ENCODE data around the gene NXPH1. TPM values are rescaled to one million over a fixed set of nuclear protein-coding genes. Genes with fewer than 3 reads are reported as not detected.
A peak's percentile ranks its signal among the peaks of the same experiment; 100 is the strongest.

Gene NXPH1
- total and polyA plus RNA-seq, 7 experiments from 2014 or later = not detected

- Histone ChIP-seq H3K4me1 (ENCODE audit: control insufficient read depth in 2 of 2, insufficient read depth in 2 of 2, low read length in 2 of 2) (peaks cover 0 to 6% of the 10 kb centered on the region in 2 donors), H3K27ac (ENCODE audit: low read depth, low read length) (no peak overlapping the region), H3K36me3 (ENCODE audit: control insufficient read depth in 2 of 3, insufficient read depth in 3 of 3, low read length in 3 of 3) (no peaks in the 10 kb centered on the region), H3K4me3 (ENCODE audit: low read length) (no peak overlapping the region), H3K9me3 (ENCODE audit: control insufficient read depth in 2 of 3, low read length in 3 of 3) (no peaks in the 10 kb centered on the region), H3K27me3 (ENCODE audit: control insufficient read depth in 2 of 2, insufficient read depth in 2 of 2, low read length in 2 of 2) (peaks cover 2 to 30% of the 10 kb centered on the region in 2 donors)
- peak overlapping the region in 1 of 9 donors; percentile 74 for H3K27ac Mint-ChIP-seq
- no peak overlapping the region for H3K4me3 Mint-ChIP-seq
- POLR2A ChIA-PET = no interaction called here
- H3K27me3 Mint-ChIP-seq = peaks cover 76 to 89% (median 85%) of the 10 kb centered on the region in 5 donors
- H3K4me1 Mint-ChIP-seq = peaks cover 0 to 20% (median 12%) of the 10 kb centered on the region in 7 donors
- peaks cover 0 to 16% (median 4%) of the 10 kb centered on the region in 5 donors for H3K36me3 Mint-ChIP-seq
- DNase-seq (no peak), ATAC-seq (no peak)
- peaks cover 0 to 42% (median 12%) of the 10 kb centered on the region in 11 donors for H3K9me3 Mint-ChIP-seq
- intact Hi-C loops (cut with micrococcal nuclease) = no loop called here
- CTCF ChIA-PET = no interaction called here
Observed at GRCh38 chr7:8442051-8442813, 8.8 kb downstream of the NXPH1 start.

GRCh38 chr7:8442814-8443304, 9.4 kb downstream of the NXPH1 start:
- H3K27me3 Mint-ChIP-seq = peaks cover 70 to 85% (median 83%) of the 10 kb centered on the region in 5 donors
- Histone ChIP-seq H3K4me1 (ENCODE audit: control insufficient read depth in 2 of 2, insufficient read depth in 2 of 2, low read length in 2 of 2) (peaks cover 0 to 6% of the 10 kb centered on the region in 2 donors), H3K4me3 (ENCODE audit: low read length) (no peak overlapping the region), H3K36me3 (ENCODE audit: control insufficient read depth in 2 of 3, insufficient read depth in 3 of 3, low read length in 3 of 3) (no peaks in the 10 kb centered on the region), H3K27ac (ENCODE audit: low read depth, low read length) (no peak overlapping the region), H3K27me3 (ENCODE audit: control insufficient read depth in 2 of 2, insufficient read depth in 2 of 2, low read length in 2 of 2) (peaks cover 2 to 30% of the 10 kb centered on the region in 2 donors), H3K9me3 (ENCODE audit: control insufficient read depth in 2 of 3, low read length in 3 of 3) (no peaks in the 10 kb centered on the region)
- peaks cover 0 to 42% (median 12%) of the 10 kb centered on the region in 11 donors for H3K9me3 Mint-ChIP-seq
- H3K36me3 Mint-ChIP-seq = peaks cover 0 to 16% (median 4%) of the 10 kb centered on the region in 5 donors
- DNase-seq (peak in 8 of 9 donors; percentile 3 to 73 (median 30)), ATAC-seq (peak; percentile 68)
- POLR2A ChIA-PET = no interaction called here
- peak overlapping the region in 1 of 9 donors; percentile 74 for H3K27ac Mint-ChIP-seq
- CTCF ChIA-PET = no interaction called here
- peaks cover 0 to 20% (median 10%) of the 10 kb centered on the region in 7 donors for H3K4me1 Mint-ChIP-seq
- H3K4me3 Mint-ChIP-seq = peak overlapping the region in 6 of 10 donors; percentile 21 to 53 (median 34)
- intact Hi-C loops (cut with micrococcal nuclease) = loop anchor here in 1 of 2 donors (1.0 kb wide), 1 partner anchor 9 kb away; no protein-coding TSS in a partner anchor

- peaks cover 2 to 30% of the 10 kb centered on the region in 2 donors for H3K27me3 ChIP-seq (ENCODE audit: control insufficient read depth in 2 of 2, insufficient read depth in 2 of 2, low read length in 2 of 2)
- Mint-ChIP-seq H3K4me3 (peak overlapping the region in 5 of 10 donors; percentile 35 to 59 (median 41)), H3K4me1 (peaks cover 0 to 20% (median 10%) of the 10 kb centered on the region in 7 donors), H3K27me3 (peaks cover 61 to 78% (median 76%) of the 10 kb centered on the region in 5 donors), H3K27ac (peak overlapping the region in 1 of 9 donors; percentile 74), H3K9me3 (peaks cover 0 to 42% (median 12%) of the 10 kb centered on the region in 11 donors), H3K36me3 (peaks cover 0 to 16% (median 4%) of the 10 kb centered on the region in 5 donors)
- ATAC-seq (no peak), DNase-seq (no peak)
- no peak overlapping the region for H3K27ac ChIP-seq (ENCODE audit: low read depth, low read length)
- no peak overlapping the region for H3K4me3 ChIP-seq (ENCODE audit: low read length)
- intact Hi-C loops (cut with micrococcal nuclease) = loop anchor here in 1 of 2 donors (1.0 kb wide), 1 partner anchor 10 kb away; no protein-coding TSS in a partner anchor
- H3K4me1 ChIP-seq (ENCODE audit: control insufficient read depth in 2 of 2, insufficient read depth in 2 of 2, low read length in 2 of 2) = peaks cover 0 to 6% of the 10 kb centered on the region in 2 donors
- H3K36me3 ChIP-seq (ENCODE audit: control insufficient read depth in 2 of 3, insufficient read depth in 3 of 3, low read length in 3 of 3) = no peaks in the 10 kb centered on the region
- H3K9me3 ChIP-seq (ENCODE audit: control insufficient read depth in 2 of 3, low read length in 3 of 3) = no peaks in the 10 kb centered on the region
- POLR2A ChIA-PET = no interaction called here
- CTCF ChIA-PET = no interaction called here
Observed at GRCh38 chr7:8443576-8444467, 10.4 kb downstream of the NXPH1 start.

- DNase-seq = no peak
- ChIA-PET CTCF (no interaction called here), POLR2A (no interaction called here)
- no peak for ATAC-seq
- peaks cover 0 to 20% (median 10%) of the 10 kb centered on the region in 7 donors for H3K4me1 Mint-ChIP-seq
- peaks cover 0 to 16% (median 4%) of the 10 kb centered on the region in 5 donors for H3K36me3 Mint-ChIP-seq
- peaks cover 0 to 6% of the 10 kb centered on the region in 2 donors for H3K4me1 ChIP-seq (ENCODE audit: control insufficient read depth in 2 of 2, insufficient read depth in 2 of 2, low read length in 2 of 2)
- peak overlapping the region in 1 of 10 donors; percentile 29 for H3K4me3 Mint-ChIP-seq
- H3K4me3 ChIP-seq (ENCODE audit: low read length) = no peak overlapping the region
- H3K27ac Mint-ChIP-seq = no peak overlapping the region
- no peaks in the 10 kb centered on the region for H3K9me3 ChIP-seq (ENCODE audit: control insufficient read depth in 2 of 3, low read length in 3 of 3)
- H3K36me3 ChIP-seq (ENCODE audit: control insufficient read depth in 2 of 3, insufficient read depth in 3 of 3, low read length in 3 of 3) = no peaks in the 10 kb centered on the region
- H3K9me3 Mint-ChIP-seq = peaks cover 0 to 42% (median 12%) of the 10 kb centered on the region in 11 donors
- peaks cover 2 to 24% of the 10 kb centered on the region in 2 donors for H3K27me3 ChIP-seq (ENCODE audit: control insufficient read depth in 2 of 2, insufficient read depth in 2 of 2, low read length in 2 of 2)
- peaks cover 56 to 75% (median 72%) of the 10 kb centered on the region in 5 donors for H3K27me3 Mint-ChIP-seq
- no peak overlapping the region for H3K27ac ChIP-seq (ENCODE audit: low read depth, low read length)
- intact Hi-C loops (cut with micrococcal nuclease) = no loop called here
Observed at GRCh38 chr7:8444468-8444769, 11.0 kb downstream of the NXPH1 start.

- DNase-seq (no peak), ATAC-seq (no peak)
- H3K9me3 ChIP-seq (ENCODE audit: control insufficient read depth in 2 of 3, low read length in 3 of 3) = no peaks in the 10 kb centered on the region
- Mint-ChIP-seq H3K4me1 (no peaks in the 10 kb centered on the region), H3K4me3 (no peak overlapping the region), H3K27ac (no peak overlapping the region), H3K36me3 (no peaks in the 10 kb centered on the region), H3K27me3 (peaks cover 0 to 36% (median 18%) of the 10 kb centered on the region in 5 donors), H3K9me3 (peaks cover 0 to 13% (median 3%) of the 10 kb centered on the region in 11 donors)
- no peak overlapping the region for H3K27ac ChIP-seq (ENCODE audit: low read depth, low read length)
- H3K36me3 ChIP-seq (ENCODE audit: control insufficient read depth in 2 of 3, insufficient read depth in 3 of 3, low read length in 3 of 3) = no peaks in the 10 kb centered on the region
- intact Hi-C loops (cut with micrococcal nuclease) = no loop called here
- no peaks in the 10 kb centered on the region for H3K4me1 ChIP-seq (ENCODE audit: control insufficient read depth in 2 of 2, insufficient read depth in 2 of 2, low read length in 2 of 2)
- H3K27me3 ChIP-seq (ENCODE audit: control insufficient read depth in 2 of 2, insufficient read depth in 2 of 2, low read length in 2 of 2) = no peaks in the 10 kb centered on the region
- no peak overlapping the region for H3K4me3 ChIP-seq (ENCODE audit: low read length)
- POLR2A ChIA-PET = no interaction called here
- CTCF ChIA-PET = no interaction called here
Observed at GRCh38 chr7:8453535-8453934, 20.1 kb downstream of the NXPH1 start.

- Histone ChIP-seq H3K27me3 (ENCODE audit: control insufficient read depth in 2 of 2, insufficient read depth in 2 of 2, low read length in 2 of 2) (no peaks in the 10 kb centered on the region), H3K27ac (ENCODE audit: low read depth, low read length) (no peak overlapping the region), H3K36me3 (ENCODE audit: control insufficient read depth in 2 of 3, insufficient read depth in 3 of 3, low read length in 3 of 3) (no peaks in the 10 kb centered on the region), H3K4me3 (ENCODE audit: low read length) (no peak overlapping the region), H3K9me3 (ENCODE audit: control insufficient read depth in 2 of 3, low read length in 3 of 3) (no peaks in the 10 kb centered on the region), H3K4me1 (ENCODE audit: control insufficient read depth in 2 of 2, insufficient read depth in 2 of 2, low read length in 2 of 2) (no peaks in the 10 kb centered on the region)
- no peak overlapping the region for H3K27ac Mint-ChIP-seq
- H3K9me3 Mint-ChIP-seq = peaks cover 0 to 10% (median 3%) of the 10 kb centered on the region in 11 donors
- DNase-seq = no peak
- H3K36me3 Mint-ChIP-seq = no peaks in the 10 kb centered on the region
- H3K27me3 Mint-ChIP-seq = peaks cover 0 to 35% (median 19%) of the 10 kb centered on the region in 5 donors
- ChIA-PET POLR2A (no interaction called here), CTCF (no interaction called here)
- no peaks in the 10 kb centered on the region for H3K4me1 Mint-ChIP-seq
- ATAC-seq = no peak
- intact Hi-C loops (cut with micrococcal nuclease) = no loop called here
- no peak overlapping the region for H3K4me3 Mint-ChIP-seq
Observed at GRCh38 chr7:8455426-8455825, 22.0 kb downstream of the NXPH1 start.

Data from naive thymus-derived CD4-positive, alpha-beta T cell (primary cell).